GM18520 (cell line): ENCODE measurements around the gene CBX8.

Source experiments
- ATAC-seq: cut with Tn5 transposase; IDR thresholded peaks from one replicate; pipeline ENCODE4 v1.9.1; 2021; ENCODE audit not compliant: unreplicated experiment

CBX8 gene

GRCh38 chr17:79835953-79836509, 39.2 kb upstream of the CBX8 start:
- no peak for ATAC-seq

GRCh38 chr17:79835470-79835899, 38.6 kb upstream of the CBX8 start:
- no peak for ATAC-seq

DNA sequence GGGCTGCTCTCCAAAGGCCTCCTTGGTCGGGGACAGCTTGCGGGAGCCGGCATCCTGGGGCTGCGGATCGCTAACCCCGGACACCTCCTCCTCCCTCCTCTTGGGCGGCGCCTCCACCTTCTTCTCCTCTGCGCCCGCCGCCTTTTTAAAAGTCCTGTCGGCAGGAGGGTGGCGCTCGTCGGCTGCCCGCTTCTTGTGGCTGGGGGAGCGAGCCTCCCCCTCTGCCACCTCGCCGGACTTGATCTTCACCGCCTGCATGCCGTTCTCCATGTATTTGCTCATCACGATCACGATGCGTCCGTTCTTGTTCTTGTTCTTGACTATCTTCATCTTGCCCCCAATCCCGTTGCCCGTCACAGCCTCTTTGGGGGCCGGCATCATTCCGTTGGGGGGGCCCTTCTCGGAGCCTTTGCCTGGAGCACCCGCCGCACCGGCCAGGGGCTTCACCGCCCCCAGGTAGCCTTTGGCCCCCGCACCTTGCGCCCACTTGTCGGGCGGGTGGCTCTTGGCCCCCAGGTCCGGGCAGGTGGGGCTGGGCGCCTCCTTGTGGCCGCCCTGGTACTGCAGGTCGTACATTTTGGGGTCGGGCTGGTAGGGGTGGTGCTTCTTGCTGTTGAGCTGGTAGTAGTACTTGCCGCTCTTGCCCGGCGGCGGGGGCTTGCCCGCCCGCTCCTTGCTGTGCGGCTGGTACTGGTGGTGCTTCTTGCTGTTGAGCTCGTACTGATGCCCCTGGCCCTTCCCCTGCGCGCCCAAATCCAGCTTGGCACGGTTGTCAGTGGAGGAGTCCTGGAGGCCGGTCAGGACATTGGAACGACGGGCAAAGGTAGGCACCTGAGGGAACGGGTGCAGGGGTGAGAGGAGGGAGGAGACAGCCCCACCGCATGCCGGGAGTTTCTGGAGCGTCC, 37.9 kb upstream of the CBX8 start:
- no peak for ATAC-seq

- no peak for ATAC-seq
Observed at GRCh38 chr17:79833744-79834564, 37.1 kb upstream of the CBX8 start.

DNA sequence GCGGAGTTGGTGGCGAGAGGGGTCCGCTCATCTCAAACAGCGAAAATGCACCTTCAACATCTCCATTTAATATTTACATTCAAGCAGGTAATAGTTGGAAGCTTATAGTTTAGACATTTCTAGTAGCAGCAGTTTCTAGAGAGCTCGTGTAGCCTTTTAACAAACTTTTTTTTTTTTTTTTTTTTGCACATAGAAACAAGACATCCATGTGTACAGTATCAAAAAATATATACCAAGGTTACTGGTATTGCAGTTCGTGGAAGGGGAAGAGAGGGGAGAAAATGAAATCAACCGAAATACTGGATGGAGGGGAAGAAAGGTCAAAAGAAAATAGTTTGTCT, 36.2 kb upstream of the CBX8 start:
- no peak for ATAC-seq

GRCh38 chr17:79832218-79833109, 35.6 kb upstream of the CBX8 start:
- ATAC-seq = no peak

- ATAC-seq = no peak
Observed at GRCh38 chr17:79831265-79832217, 34.7 kb upstream of the CBX8 start.

- ATAC-seq = no peak
Observed at GRCh38 chr17:79830763-79831264, 33.9 kb upstream of the CBX8 start.

DNA sequence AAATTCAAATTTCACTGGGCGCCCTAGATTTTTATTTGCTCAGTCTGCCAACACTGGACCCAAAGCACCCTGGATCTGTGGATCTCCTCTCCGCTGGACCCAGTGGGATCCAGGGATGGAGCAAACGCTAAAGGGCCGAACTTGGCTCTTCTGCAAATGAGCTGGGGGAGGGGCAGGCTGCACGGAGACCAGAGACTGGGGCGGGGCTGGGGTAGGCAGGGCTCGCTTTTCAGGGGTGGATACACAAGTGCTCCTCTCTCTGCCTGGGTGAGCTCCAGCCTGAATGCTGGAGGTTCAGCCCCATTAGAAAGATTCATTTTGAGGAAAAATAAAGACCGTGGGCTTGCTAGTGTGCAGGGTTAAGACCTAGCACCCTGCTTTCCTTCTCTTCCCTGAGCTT, 33.4 kb upstream of the CBX8 start:
- ATAC-seq = no peak

DNA sequence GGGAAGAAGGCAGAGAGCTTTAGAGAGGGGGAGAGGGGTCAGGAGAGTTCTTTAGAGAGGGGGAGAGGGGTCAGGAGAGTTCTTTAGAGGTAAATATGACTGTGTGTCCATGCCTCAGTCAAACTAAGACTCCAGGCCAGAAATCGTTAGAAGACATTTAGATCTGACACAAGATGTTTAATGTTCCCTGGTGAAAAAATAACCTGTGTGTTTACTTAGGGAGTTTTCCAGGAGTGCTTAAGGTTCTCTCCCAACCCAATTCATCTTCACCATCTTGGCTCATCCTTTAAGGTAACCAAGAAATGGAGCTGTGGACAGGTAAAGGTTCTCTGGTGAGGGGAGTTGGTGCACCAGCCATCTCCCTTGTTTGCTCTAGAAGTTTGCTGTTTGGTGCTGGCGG, 32.6 kb upstream of the CBX8 start:
- ATAC-seq = no peak

- ATAC-seq = no peak
Observed at GRCh38 chr17:79829004-79829403, 32.1 kb upstream of the CBX8 start.

DNA sequence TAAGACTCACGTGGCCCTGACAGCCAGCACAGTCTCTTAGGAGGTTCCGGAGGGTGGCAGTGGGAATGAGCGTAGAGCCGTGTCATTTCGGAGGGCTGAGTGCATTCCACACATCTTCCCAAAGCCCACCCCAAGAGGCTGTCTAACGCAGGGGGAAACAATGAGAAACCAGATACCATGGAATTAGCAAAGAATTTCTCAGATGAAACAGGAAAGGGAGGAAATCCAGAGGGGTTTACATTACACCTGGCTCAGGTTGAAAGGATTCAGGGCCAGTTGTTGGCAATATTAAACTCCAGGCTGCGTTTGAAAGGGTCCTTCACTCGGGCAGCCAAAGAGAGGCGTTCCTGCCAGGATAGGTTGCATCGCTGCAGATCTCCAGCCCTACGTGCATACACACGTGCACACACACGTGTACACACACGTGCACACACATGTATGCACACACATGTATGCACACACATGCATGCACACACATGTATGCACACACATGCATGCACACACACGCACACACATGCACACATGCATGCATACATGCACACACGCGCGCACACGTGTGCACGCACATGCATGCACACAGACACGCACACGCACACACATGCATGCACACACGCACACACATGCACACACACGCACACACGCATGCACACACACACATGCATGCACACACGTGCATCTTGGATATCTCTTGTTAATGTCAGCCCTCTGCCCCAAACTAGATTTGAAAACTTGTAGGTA, 30.1 kb upstream of the CBX8 start:
- ATAC-seq = no peak

DNA sequence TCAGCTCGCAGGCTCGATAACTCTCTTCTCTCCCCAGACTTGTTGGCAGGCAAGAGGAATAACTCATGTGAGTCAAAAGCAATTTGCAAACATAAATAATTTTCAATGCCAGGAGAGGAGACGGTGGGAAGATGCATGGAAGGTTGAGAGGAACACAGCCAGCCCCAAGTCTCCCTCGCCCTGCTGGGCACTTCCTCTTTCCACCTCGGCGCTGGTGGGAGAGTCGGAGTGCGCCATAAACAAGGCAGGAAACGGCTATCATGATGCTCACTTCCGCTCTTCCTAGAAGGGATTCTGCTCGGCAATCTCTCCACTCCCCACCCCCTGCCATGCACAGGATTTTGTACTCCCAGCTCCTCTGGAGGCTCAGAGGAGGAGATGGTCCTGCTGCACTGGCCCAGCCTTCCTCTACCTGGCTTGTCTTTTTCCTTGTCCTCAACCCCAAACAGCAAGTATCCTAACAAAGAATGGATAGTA, 29.4 kb upstream of the CBX8 start:
- no peak for ATAC-seq

DNA sequence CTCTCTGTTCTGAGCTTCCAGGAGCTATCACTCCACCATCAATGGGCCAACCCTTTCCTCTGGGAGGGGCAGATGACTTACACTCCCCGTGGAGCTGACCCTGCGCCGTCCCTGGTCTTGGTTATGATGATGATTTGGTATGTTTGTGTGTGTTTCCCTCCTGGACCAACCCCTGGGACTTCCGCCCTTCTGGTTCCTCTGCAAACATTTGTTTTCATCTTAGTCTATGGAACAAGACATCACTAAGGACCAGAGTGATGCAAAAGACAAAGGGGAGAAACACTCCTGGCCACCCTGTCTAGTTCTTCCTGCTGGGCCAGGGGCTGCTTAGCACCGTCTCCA, 28.7 kb upstream of the CBX8 start:
- no peak for ATAC-seq

GRCh38 chr17:79824893-79825579, 28.2 kb upstream of the CBX8 start:
- ATAC-seq = no peak

DNA sequence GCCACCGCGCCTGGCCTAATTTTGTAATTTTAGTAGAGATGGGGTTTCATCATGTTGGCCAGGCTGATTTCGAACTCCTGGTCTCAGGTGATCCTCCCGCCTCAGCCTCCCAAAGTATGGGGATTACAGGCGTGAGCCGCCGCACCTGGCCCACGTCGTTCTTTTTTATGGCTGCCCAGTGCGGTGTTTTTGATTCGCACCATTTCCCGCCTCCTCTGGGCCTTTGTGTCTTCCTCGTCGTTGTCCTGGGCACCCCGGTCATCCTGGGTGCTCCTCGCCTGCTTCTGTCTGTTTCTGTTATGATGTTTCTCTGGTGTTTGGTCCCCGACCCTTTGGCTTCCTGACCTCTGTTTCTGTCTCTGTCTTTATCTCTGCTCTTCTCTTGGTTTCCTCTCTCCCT, 27.4 kb upstream of the CBX8 start:
- ATAC-seq = no peak

- ATAC-seq = no peak
Observed at GRCh38 chr17:79822583-79823124, 25.8 kb upstream of the CBX8 start.
